ENCODE measurements around the gene SHMT1.

Gene SHMT1

DNA sequence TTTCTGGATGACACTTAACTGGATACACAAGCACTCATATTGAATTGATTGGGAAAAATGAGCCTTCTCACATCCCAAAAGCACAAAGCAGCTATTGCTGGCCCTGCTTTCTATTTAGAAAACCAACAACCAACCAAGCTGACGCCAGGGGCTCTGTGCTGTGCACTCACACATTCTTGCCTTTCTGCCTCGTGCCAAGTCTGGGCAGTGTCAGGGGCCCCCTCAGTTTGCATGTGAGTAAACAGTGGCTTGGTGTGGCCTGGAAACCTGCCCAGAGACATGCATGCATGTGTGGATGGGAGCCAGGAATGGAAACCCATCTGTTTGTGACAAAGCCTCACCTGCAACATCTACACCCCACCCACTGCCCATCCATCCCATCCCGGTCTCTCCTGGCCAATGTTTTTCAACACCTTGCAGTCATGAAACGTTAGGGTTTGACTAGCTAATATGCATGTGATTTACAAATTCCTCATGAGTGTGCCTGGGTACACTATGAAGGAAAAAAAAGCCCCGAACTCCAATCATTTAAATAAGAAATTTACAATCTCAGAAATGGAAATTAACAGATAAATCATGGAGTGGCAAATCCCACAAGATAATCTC is 82.5 kb downstream of the SHMT1 start:
- peak; percentile 27 for DNase-seq

GRCh38 chr17:18280249-18280648 is 83.1 kb downstream of the SHMT1 start:
- DNase-seq, result no peak

GRCh38 chr17:18278867-18279266 is 84.5 kb downstream of the SHMT1 start:
- no peak for DNase-seq

All from NCI-H1092 treated with DMSO at 0.1 percent for 48 hours (cell line).